GM19351 (cell line): ENCODE results near the gene KYAT1.
"Not testable (repeated sequence)": the region's sequence is repeated elsewhere in the genome, so short reads cannot be mapped to it uniquely, and the experiment has no call there.

Experiments used
- ATAC-seq: cut with Tn5 transposase; IDR thresholded peaks from one replicate; pipeline ENCODE4 v1.9.1; 2021; ENCODE audit warnings: mild to moderate bottlenecking, moderate library complexity; ENCODE audit not compliant: unreplicated experiment

Gene KYAT1

GRCh38 chr9:128820665-128821583 lies 60.8 kb downstream of the KYAT1 start:
- ATAC-seq, result no peak

- ATAC-seq, result no peak
Measured at GRCh38 chr9:128819716-128820664, 61.8 kb downstream of the KYAT1 start.

- peak; percentile 30 for ATAC-seq
Measured at GRCh38 chr9:128818839-128819715, 62.7 kb downstream of the KYAT1 start.

- ATAC-seq, result peak; percentile 92
Measured at GRCh38 chr9:128818099-128818838, 63.5 kb downstream of the KYAT1 start, which contains the start of gene ENDOG. ENDOG (plus strand) TSS chr9:128818500; CDS start chr9:128818685, 185 bp downstream.

GRCh38 chr9:128810873-128811272 lies 70.9 kb downstream of the KYAT1 start:
- ATAC-seq, result no peak

- no peak for ATAC-seq
Measured at GRCh38 chr9:128809831-128810230, 71.9 kb downstream of the KYAT1 start.

- ATAC-seq, result no peak
Measured at GRCh38 chr9:128809036-128809599, 72.6 kb downstream of the KYAT1 start.

- no peak for ATAC-seq
Measured at GRCh38 chr9:128808543-128808942, 73.2 kb downstream of the KYAT1 start.

- no peak for ATAC-seq
Measured at GRCh38 chr9:128807827-128808226, 73.9 kb downstream of the KYAT1 start.

GRCh38 chr9:128805661-128806060 lies 76.1 kb downstream of the KYAT1 start:
- no peak for ATAC-seq

- no peak for ATAC-seq
Measured at GRCh38 chr9:128802482-128802881, 79.3 kb downstream of the KYAT1 start.

- ATAC-seq, result no peak
Measured at GRCh38 chr9:128800061-128800460, 81.7 kb downstream of the KYAT1 start.

GRCh38 chr9:128798896-128799295 lies 82.9 kb downstream of the KYAT1 start:
- no peak for ATAC-seq

GRCh38 chr9:128794961-128795360 lies 86.8 kb downstream of the KYAT1 start:
- ATAC-seq, result not testable (repeated sequence)

GRCh38 chr9:128792978-128793686 lies 88.6 kb downstream of the KYAT1 start:
- no peak for ATAC-seq

GRCh38 chr9:128792134-128792533 lies 89.6 kb downstream of the KYAT1 start:
- no peak for ATAC-seq

GRCh38 chr9:128790536-128790935 lies 91.2 kb downstream of the KYAT1 start:
- no peak for ATAC-seq

GRCh38 chr9:128788445-128788844 lies 93.3 kb downstream of the KYAT1 start:
- ATAC-seq, result no peak

GRCh38 chr9:128787659-128788058 lies 94.1 kb downstream of the KYAT1 start:
- no peak for ATAC-seq
